Urinary bladder (tissue), 4 donors: ENCODE data around the gene S100B. TPM values are rescaled to one million over a fixed set of nuclear protein-coding genes. Genes with fewer than 3 reads are reported as not detected.

Experiments used
- DNase-seq: peaks from one replicate; pipeline ENCODE4 v3.0.0-alpha.2; 2015; ENCODE audit errors: extremely low spot score
- H3K27ac ChIP-seq: one replicate; pipeline ENCODE4 v1.5.1; 2013; ENCODE audit warnings: low read depth, mild to moderate bottlenecking, moderate library complexity
- H3K36me3 ChIP-seq: one replicate; pipeline ENCODE4 v1.6.1; 2013; ENCODE audit warnings: mild to moderate bottlenecking, moderate library complexity; ENCODE audit not compliant: insufficient read depth
- H3K4me1 ChIP-seq: one replicate; pipeline ENCODE4 v1.6.1; 2013; ENCODE audit warnings: mild to moderate bottlenecking, moderate library complexity; ENCODE audit not compliant: insufficient read depth
- H3K4me3 ChIP-seq: one replicate; pipeline ENCODE4 v1.5.1; 2013; ENCODE audit warnings: low read depth, low read length
- WGBS: extraction: QIAGEN DNeasy Blood & Tissue Kit; methylation state at CpG from one replicate; pipeline ENCODE4 v1.1.7; 2013; 5-methylcytosine and 5-hydroxymethylcytosine counted together
- polyA plus RNA-seq: library from polyadenylated mRNA; stranded (reverse); fragments of 200-250 nt; gene quantifications from one replicate; pipeline ENCODE4 v1.2.3, GENCODE V29; 2013
- total RNA-seq: library from RNA; depleted of rRNA; stranded (reverse); fragments of >200 nt; gene quantifications from one replicate; pipeline ENCODE4 v1.2.3, GENCODE V29; 2014
- donor health status: healthy with polysubstance abuse.
- donor health status: healthy.

Gene S100B
- total RNA-seq (31.9 TPM), polyA plus RNA-seq (12.4 TPM)

DNA sequence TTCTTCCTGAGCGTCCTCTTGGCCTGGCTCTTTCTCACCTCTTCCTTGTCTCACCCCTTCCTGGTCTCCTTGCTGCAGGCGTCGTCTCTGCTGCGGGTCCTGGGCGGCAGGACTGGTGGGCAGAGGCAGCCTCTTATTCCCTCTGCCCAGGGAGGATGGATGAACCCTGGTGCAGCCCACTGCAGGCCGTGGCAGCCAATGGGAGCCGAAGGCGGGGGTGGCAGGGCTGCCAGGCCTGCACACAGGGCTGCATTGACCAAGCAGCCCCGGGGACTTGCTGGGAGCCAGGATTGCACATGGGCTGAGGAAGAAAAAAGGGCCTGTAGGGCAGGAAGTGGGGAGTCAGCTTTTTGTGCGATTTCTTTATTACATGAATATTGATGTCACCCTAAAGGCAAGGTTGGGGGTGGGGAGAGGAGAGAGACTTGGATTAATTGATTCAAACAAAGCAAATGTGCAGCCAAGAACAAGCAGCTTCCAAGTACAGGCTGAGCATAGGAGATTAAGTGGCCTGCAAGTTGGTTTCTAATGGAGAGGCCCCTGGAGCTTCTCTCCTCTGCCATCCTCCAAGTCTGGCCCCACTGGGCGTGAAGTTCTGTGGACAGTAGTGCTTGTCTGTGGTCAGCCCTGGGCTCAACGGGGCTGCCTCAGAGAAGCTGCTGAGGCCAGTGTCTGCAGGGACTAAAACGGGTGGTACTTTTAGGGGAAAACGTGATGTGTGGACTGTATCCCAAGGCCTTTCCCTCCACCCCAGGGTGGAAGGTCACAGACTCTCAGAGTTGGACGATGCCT lies at the start of gene S100B:
TSS of gene S100B (minus strand) at position 108 of the 792 bp plus-strand sequence. CDS start 2,667 bp downstream, outside the sequence.
- H3K36me3 ChIP-seq: no peaks in the 10 kb centered on the region
- H3K4me1 ChIP-seq: no peaks in the 10 kb centered on the region
- H3K27ac ChIP-seq: no peak within 1 kb of the TSS
- H3K4me3 ChIP-seq: no peak within 1 kb of the TSS
- DNase-seq: no peak
- WGBS: 64% methylated on average over 15 of the region's 15 CpGs

DNA sequence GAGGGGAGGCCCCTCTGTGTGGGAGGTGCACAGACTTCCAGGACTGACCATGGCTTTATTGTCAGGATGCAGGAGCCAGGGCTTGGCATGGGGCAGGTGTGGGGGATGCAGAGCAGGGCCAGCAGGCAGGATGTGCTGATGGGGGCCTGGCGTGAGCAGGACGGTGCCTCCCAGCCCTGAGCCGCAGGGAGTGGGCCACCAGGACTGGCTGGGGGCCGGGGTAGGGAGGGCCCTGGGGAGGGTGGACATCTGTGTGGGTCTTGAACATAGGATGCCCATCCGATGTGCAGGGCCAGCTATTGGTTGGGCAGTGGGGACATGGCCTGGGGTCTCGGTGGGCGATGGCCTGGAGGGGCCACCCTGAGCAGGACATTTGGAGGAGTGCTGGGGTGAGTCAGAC lies 46.2 kb upstream of the S100B start:
- no peak overlapping the region for H3K27ac ChIP-seq
- no peak overlapping the region for H3K4me3 ChIP-seq
- H3K36me3 ChIP-seq: peaks cover 2% of the 10 kb centered on the region
- H3K4me1 ChIP-seq: no peaks in the 10 kb centered on the region
- no peak for DNase-seq
- over 99% methylated on average over 7 of the region's 7 CpGs for WGBS

DNA sequence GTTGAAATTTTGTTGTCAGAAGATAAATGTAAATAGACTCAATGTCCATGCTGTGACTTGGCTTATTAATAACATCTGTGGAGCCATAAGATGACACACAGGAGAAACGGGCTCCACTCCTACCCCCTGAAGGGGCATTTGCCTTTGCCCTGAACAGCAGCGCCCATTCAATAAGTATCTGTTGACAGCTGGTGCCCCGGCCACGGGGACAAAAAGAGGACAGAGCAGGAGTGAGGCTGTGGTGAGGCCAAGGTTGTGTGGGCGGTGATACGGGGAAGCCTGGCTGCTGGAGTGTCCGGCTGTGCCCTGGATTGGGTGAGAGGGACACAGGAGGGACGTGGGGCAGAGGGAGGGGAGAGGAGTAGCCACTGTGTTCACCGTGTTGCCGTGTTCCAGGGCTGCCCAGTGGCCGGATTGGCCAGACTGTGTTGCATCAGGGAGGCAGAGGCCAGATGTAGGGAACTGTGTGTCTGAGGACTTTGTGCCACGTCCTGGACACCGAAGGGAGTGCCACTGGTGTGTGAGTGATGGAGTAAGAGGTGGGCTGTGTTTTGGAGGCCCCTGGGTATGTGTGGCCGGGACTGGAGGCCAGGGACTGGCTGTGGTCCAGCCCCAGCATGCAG lies 45.7 kb upstream of the S100B start:
- peaks cover 2% of the 10 kb centered on the region for H3K36me3 ChIP-seq

DNA sequence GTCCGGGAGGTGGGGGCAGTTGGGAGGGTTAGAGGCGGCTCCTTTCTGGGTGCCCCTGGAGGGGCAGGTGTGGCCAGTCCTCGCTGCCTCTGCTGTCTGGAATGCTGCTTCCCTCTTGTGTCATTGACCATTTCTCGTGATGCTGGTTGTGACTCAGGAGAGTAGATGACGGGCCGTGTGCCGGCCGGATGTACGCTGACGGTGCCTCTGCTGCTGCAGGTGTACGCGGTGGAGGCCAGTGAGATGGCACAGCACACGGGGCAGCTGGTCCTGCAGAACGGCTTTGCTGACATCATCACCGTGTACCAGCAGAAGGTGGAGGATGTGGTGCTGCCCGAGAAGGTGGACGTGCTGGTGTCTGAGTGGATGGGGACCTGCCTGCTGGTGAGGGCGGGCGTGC lies 44.5 kb upstream of the S100B start:
- H3K4me3 ChIP-seq: no peak overlapping the region
- H3K36me3 ChIP-seq: peaks cover 5% of the 10 kb centered on the region
- 94% methylated on average over 19 of the region's 19 CpGs for WGBS
- H3K4me1 ChIP-seq: no peaks in the 10 kb centered on the region
- no peak overlapping the region for H3K27ac ChIP-seq
- DNase-seq: no peak

More for the DNA sequence above, 45.7 kb upstream of the S100B start:
- Histone ChIP-seq H3K4me3 (no peak overlapping the region), H3K4me1 (no peaks in the 10 kb centered on the region), H3K27ac (no peak overlapping the region)
- DNase-seq: no peak
- WGBS: 88% methylated on average over 14 of the region's 14 CpGs

DNA sequence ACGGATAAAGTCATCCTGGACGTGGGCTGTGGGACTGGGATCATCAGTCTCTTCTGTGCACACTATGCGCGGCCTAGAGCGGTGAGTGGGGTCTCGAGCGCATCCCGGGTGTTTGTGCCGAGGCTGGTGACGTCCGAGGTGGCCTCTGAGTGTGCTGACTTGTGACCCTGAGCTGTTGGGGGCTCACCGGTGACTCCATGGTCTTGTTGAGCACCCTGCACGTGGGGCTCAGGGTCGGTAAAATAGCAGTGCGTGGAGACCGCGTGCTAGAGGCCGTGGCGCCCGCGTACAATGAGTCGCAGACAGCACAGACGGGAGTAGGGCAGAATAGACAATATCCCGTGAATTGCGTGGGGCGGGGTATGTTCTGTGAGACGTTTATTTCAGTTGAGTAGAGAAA lies 43.7 kb upstream of the S100B start:
- no peak for DNase-seq
- no peaks in the 10 kb centered on the region for H3K4me1 ChIP-seq
- H3K4me3 ChIP-seq: no peak overlapping the region
- WGBS: 93% methylated on average over 27 of the region's 27 CpGs
- H3K36me3 ChIP-seq: peaks cover 10% of the 10 kb centered on the region
- H3K27ac ChIP-seq: no peak overlapping the region

DNA sequence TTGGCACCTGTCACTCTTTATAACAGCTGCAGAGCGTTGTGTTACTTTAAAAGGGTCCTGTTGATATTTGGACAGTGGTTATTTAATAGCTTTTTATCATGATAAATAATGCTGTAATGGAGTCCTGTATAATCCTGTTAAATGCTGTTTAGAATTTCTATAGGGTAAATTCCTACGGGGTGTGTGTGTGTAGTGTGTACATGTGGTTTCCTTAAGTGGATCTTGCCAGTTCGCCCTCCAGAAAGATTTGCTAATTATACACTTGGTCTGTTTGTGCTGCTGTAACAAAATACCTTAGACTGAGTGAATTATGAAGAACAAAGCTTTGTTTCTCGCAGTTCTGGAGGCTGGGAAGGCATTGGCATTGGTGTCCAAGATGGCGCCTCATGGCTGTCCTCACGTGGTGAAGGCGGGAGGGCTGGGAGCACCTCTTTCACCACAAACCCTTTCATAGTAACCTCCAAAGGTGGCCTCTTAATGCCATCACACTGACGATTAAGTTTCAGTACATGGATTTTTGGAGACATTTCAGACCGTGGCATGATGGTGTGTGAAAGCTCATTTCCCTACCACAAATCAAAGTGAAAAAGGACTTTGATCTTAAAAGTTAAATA lies 41.8 kb upstream of the S100B start:
- no peaks in the 10 kb centered on the region for H3K4me1 ChIP-seq
- no peak overlapping the region for H3K27ac ChIP-seq
- DNase-seq: no peak
- H3K4me3 ChIP-seq: no peak overlapping the region
- WGBS: 94% methylated on average over 9 of the region's 9 CpGs
- peaks cover 10% of the 10 kb centered on the region for H3K36me3 ChIP-seq

DNA sequence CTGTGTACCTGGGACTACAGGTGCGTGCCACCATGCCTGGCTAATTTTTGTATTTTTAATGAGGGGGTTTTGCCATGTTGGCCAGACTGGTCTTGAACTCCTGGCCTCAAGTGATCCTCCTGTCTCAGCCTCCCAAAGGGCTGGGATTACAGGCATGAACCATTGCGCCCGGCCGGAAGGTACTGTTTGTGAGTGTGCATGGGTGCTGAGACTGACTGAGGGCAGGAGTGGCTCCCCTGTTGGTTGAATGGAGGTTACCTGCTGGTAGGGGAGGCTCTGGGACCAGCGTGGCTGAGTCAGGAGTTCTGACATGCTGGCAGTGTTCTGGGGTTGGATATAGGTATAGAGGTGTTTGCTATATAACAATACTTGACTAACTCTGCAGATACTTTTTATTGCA lies 41.0 kb upstream of the S100B start:
- no peak overlapping the region for H3K27ac ChIP-seq
- no peaks in the 10 kb centered on the region for H3K4me1 ChIP-seq
- peaks cover 10% of the 10 kb centered on the region for H3K36me3 ChIP-seq
- DNase-seq: no peak
- no peak overlapping the region for H3K4me3 ChIP-seq
- WGBS: 98% methylated on average over 5 of the region's 5 CpGs

DNA sequence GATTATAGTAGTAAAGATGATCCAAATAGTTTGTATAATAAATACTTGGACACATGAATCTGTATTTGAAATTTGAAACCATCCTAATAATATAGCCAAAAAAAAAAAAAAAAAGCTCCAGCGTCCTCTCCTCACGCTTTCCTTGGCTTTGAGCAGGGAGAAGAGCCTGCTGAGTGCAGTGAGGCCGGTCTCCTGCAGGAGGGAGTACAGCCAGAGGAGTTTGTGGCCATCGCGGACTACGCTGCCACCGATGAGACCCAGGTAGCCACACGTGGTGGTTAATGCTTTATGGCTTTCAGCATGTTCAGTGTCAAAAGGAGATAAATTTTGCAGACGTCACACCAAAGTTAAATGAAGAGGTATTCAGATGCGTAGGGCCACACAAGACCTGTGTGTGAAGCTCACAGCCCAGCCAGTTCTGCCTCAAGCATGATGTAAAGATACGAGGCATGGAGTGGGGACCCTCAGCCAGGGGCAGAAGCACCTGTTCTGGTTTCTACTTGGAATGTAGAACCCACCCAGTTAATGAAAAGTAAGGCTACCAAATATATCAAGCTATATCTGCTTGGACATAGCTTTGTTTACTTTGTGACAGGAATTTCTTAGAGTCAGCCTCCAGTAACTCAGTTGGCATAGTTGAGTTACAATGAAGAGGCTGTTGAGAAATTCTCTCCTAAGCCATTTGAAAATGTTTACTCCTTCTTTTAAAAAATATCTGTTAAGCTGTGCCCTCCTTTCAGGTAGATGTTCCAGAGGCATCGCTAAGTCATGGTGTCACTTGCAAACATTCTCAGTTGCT lies 38.7 kb upstream of the S100B start:
- Histone ChIP-seq H3K36me3 (peaks cover 10% of the 10 kb centered on the region), H3K4me1 (no peaks in the 10 kb centered on the region), H3K27ac (no peak overlapping the region), H3K4me3 (no peak overlapping the region)
- DNase-seq: no peak
- WGBS: 68% methylated on average over 12 of the region's 12 CpGs

DNA sequence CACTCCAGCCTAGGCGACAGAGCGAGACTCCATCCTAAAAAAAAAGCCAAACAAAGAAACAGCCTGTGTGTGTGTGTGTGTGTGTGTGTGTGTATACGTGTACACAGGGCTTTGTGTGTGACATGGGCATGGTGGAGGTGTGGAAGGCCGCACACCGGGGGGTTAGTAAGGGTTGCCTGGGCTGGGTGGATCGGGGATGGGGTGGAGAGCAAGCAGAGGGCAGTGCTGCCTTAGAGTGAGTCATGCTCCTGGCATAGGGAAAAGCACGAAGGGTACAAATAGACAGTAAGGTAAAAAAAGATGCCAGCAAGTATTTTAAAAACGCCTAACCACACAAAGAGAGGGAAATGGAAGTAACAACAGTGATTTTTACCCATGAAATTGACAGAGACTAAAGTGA lies 36.8 kb upstream of the S100B start:
- H3K4me1 ChIP-seq: no peaks in the 10 kb centered on the region
- no peak for DNase-seq
- WGBS: 82% methylated on average over 8 of the region's 8 CpGs

DNA sequence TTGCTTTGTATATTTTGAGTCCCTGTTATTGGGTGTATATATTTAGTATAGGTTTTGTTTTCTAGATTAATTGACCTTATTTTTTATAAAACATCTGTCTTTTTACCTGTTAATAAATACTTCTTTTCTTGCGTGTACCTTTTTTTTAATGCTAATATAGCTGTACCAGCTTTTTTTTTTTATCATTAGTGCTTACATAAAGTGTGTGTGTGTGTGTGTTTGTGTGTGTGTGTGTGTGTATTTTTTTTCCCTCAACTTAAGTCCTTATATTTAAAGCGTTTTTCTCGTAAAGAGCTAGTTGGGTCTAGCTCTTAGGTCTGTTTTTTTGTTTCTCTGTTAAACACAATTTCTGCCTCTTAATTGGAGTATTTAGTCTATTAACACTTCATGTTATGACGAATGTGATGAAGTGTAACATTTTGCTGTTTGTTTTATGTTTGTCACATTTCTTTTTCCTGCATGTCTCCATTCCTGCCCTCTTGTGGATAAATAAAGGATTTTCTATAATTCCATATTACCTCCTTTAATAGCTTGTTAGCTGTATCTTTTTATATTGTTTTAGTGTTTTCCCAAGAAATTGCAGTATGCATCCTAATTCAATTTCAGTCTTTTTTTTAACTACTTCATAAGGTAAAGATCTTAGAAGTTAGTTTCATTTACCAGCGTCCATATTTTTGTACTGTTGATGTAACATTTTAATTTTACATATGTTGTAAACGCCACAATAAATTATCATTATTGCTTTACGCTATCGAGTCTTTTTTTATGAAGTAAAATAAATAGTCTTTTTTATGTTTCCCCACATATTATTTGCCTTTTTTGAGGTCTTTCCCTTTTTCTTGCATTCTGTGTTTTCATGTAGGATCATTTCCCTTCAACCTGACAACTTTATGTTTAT lies 34.9 kb upstream of the S100B start:
- DNase-seq: no peak
- 84% methylated on average over 8 of the region's 8 CpGs for WGBS
- H3K36me3 ChIP-seq: peaks cover 10% of the 10 kb centered on the region
- H3K4me3 ChIP-seq: no peak overlapping the region
- no peak overlapping the region for H3K27ac ChIP-seq
- no peaks in the 10 kb centered on the region for H3K4me1 ChIP-seq

More for the DNA sequence above, 36.8 kb upstream of the S100B start:
- peaks cover 10% of the 10 kb centered on the region for H3K36me3 ChIP-seq
- no peak overlapping the region for H3K27ac ChIP-seq
- no peak overlapping the region for H3K4me3 ChIP-seq

DNA sequence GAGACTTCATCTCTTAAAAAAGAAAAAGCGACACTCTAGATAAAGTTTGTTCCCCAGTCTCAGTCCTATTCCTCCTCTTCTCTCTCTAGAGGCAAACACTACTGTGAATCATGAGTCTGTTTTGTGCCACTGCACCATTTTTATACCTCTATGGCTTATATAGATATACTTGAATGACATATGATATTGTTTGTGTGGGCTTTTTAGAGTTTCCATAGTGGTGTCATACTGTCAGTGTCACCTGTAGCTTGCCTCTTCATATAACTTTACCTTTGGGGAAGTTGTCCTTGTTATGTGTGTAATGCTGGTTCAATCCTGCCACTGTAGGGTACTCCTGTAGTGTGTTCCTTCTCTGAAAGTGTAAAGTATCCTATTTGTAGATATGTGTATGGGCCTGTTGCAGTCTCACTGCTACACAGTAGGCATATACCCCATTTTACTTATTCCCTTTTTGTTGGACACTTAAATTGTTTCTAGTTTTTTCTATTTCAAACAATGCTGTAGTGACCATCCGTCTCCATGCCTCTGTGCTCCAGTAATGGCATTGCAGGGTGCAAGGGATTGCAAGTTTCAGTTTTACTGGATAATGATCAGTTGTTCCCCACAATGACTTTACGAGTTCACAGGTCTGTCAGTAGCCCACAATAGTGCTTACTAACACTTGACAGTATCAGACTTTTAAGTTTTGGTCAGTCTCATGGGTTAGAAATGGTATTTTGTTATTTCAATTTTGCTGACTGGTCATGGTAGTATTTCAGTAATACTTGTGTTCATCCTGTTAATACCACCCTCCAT lies 33.3 kb upstream of the S100B start:
- H3K27ac ChIP-seq: no peak overlapping the region
- no peaks in the 10 kb centered on the region for H3K4me1 ChIP-seq
- no peak overlapping the region for H3K4me3 ChIP-seq
- 38% methylated on average over 3 of the region's 3 CpGs for WGBS
- DNase-seq: no peak
- peaks cover 2% of the 10 kb centered on the region for H3K36me3 ChIP-seq
